Activated naive CD4-positive, alpha-beta T cell treated with Interleukin-2 at 50 U/mL for 16 hours (primary cell): ENCODE results near the gene C2orf74.
"Not testable (repeated sequence)": the region's sequence is repeated elsewhere in the genome, so short reads cannot be mapped to it uniquely, and the experiment has no call there.

Source experiments
- DNase-seq: peaks from one replicate; pipeline ENCODE4 v3.0.0-alpha.2; 2020

The C2orf74 gene

GRCh38 chr2:61176755-61177726, 15.1 kb downstream of the C2orf74 start:
- peak; percentile 95 for DNase-seq

- DNase-seq: peak; percentile 48
Measured at GRCh38 chr2:61177727-61178549, 15.9 kb downstream of the C2orf74 start.

- DNase-seq: no peak
Measured at GRCh38 chr2:61178603-61179545, 16.9 kb downstream of the C2orf74 start.

- no peak for DNase-seq
Measured at GRCh38 chr2:61179701-61180639, 18.0 kb downstream of the C2orf74 start.

- no peak for DNase-seq
Measured at GRCh38 chr2:61180686-61181085, 18.7 kb downstream of the C2orf74 start.

- no peak for DNase-seq
Measured at GRCh38 chr2:61181382-61182058, 19.5 kb downstream of the C2orf74 start.

GRCh38 chr2:61182059-61182383, 20.0 kb downstream of the C2orf74 start:
- no peak for DNase-seq

- no peak for DNase-seq
Measured at GRCh38 chr2:61183795-61184194, 21.8 kb downstream of the C2orf74 start.

- DNase-seq: no peak
Measured at GRCh38 chr2:61184263-61184662, 22.3 kb downstream of the C2orf74 start.

GRCh38 chr2:61185231-61185728, 23.3 kb downstream of the C2orf74 start:
- no peak for DNase-seq

GRCh38 chr2:61187085-61187484, 25.1 kb downstream of the C2orf74 start:
- DNase-seq: no peak

- DNase-seq: no peak
Measured at GRCh38 chr2:61193670-61194561, 31.9 kb downstream of the C2orf74 start.

GRCh38 chr2:61194646-61195045, 32.7 kb downstream of the C2orf74 start:
- not testable (repeated sequence) for DNase-seq

- DNase-seq: no peak
Measured at GRCh38 chr2:61196671-61197070, 34.7 kb downstream of the C2orf74 start.

- no peak for DNase-seq
Measured at GRCh38 chr2:61205132-61205531, 43.1 kb downstream of the C2orf74 start.

- DNase-seq: no peak
Measured at GRCh38 chr2:61210332-61210981, 48.5 kb downstream of the C2orf74 start.

- DNase-seq: no peak
Measured at GRCh38 chr2:61214171-61214570, 52.2 kb downstream of the C2orf74 start.
